HTR-8/SVneo (cell line): ENCODE results near the gene AXIN1.
A peak's percentile ranks its signal among the peaks of the same experiment; 100 is the strongest.
"Not testable (repeated sequence)": the region's sequence is repeated elsewhere in the genome, so short reads cannot be mapped to it uniquely, and the experiment has no call there.

ENCODE experiments used
- DNase-seq: peaks from one replicate; pipeline ENCODE4 v3.0.0; 2011; ENCODE audit warnings: low spot score, mixed read lengths; ENCODE audit not compliant: insufficient read length
- FAIRE-seq: peaks from 2 replicates; lab custom pipeline; 2011; peaks lifted over from hg19 to GRCh38; lab: Jason Lieb, UNC

AXIN1 gene

GRCh38 chr16:356741-357140 is 4.2 kb upstream of the AXIN1 start:
- no peak for FAIRE-seq
- DNase-seq = no peak

DNA sequence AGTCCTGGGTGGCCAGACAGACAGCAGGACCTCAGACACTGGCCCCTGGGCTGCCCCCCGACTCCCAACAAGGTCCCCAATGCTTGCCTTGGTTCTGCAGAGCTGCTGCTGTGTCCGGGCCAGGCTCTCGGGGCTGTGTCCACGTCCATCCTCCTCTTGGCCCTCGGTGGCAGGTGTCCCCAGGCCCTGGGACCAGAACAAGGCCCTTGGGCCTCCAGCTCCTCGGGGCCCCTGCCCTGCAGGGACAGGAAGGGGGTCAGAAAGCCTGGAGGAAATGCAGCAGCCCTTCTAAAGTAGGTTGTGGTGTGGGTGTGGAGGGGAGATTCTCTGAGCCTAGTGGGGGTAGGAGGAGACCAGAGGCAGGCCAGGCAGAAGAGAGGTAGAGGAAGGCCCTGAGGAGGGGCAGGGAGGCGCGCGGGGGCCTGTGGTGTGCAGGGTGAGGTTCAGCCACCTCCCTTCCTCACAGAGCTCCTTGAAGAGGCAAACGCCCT is 2.5 kb upstream of the AXIN1 start:
- FAIRE-seq (no peak), DNase-seq (no peak)

DNA sequence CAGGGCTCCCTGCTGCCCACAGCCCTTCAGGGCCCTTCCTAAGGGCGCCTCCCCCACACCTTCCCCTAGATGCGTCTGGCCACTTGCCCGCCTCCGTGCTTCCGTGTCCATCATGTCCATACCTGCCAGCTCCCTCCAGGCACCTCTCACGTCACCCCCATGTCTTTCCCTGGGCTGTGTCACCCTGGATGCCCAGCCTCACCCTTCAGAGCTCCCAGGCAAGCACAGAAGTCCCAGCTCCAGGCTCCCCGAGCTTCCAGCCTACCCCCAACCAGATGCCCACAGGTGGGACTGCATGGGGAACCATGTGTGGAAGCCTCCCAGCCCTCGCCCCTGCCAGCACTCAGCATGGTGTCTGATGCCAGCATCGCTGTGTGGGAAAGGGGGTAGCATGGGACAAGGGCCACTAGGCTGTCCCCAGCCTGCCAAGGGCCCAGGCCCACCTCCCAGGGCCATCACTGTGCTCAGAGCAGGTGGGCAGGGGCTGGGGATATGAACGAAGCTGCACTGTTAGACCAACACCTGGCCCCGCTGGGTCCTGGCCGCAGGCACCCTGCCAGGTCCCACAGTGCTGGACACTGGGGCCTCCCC is 1.9 kb upstream of the AXIN1 start:
- FAIRE-seq = no peak

DNA sequence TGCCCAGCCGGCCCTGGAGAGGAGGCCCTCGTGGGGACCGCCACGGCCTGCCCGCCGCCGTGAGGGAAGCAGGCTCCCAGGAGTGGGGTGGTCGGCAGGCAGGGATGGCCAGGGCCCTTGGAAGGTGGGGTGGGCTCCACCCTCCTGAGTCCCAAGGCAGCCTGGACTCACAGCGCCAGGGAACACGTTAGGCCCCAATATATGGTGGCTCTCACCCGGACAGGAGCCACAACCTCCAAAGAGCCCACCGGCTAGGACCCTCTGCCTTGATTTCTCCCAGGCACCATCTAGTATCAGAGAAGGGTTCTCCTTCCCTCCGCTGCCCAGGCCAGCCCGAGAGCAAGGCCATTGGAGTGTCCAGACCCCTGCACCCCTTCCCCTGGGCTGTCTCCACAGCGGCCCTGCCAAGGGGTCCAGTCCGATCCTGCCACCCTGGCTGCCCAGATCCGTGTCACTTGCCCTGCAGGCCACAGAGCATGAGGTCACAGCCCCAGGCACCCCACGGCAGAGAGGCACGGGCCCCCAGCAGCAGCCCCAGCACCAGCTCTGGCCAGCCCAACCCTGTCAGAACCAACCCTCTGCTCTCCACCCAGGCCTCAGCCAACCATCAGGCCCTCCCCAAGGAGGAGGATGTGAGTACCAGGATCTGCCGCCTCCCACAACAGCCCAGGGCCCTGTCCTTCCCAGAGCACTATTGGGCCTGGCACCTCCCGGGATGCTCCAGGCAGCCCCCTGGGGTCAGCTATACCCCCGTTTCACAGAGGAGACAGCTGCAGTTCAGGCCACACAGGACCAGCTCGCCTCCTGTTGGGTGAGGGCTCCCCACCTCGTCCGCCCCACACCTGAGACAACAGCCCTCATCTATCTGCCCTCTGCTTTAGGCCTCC is 1.1 kb upstream of the AXIN1 start:
- DNase-seq = no peak
- FAIRE-seq = peak; percentile 13

More for the DNA sequence above, 1.9 kb upstream of the AXIN1 start:
- no peak for DNase-seq

- no peak for FAIRE-seq
- DNase-seq = no peak
Measured at GRCh38 chr16:351804-352520, 561 bp downstream of the AXIN1 start.

DNA sequence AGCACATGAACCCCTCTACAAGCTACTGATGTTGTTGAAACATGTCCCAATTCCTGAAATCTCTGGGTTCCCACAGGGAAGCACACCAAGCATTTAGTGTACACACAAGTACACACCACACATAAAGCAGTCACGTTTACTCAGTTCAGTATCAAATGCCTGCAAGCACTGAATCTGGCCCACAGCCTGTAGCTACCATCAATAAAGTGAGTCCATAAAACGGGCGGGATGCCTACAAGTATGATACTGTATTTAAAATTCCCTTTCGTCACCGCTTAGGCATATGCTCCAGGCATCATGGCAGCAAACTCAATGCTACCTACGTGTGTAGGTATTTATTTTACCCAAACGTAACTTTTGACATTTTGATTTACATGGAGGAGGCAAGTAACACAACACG is 2.3 kb downstream of the AXIN1 start:
- peak; percentile 65 for FAIRE-seq

GRCh38 chr16:349211-349610 is 3.3 kb downstream of the AXIN1 start:
- no peak for FAIRE-seq
- no peak for DNase-seq

More for the DNA sequence above, 2.3 kb downstream of the AXIN1 start:
- DNase-seq = no peak

DNA sequence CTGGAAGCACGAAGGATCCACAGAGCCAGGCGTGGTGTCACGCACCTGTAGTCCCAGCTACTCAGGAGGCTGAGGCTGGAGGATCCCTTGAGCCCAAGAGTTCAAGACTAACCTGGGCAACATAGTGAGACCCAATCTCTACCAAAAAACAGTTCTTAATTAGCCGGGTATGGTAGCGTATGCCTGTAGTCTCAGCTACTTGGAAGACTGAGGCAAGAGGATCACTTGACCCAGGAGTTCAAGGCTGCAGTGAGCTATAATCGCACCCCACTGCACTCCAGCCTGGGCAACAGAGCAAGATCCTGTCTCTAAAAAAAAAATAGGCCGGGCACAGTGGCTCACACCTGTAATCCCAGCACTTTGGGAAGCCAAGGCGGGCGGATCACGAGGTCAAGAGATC is 4.0 kb downstream of the AXIN1 start:
- not testable (repeated sequence) for DNase-seq, FAIRE-seq

- FAIRE-seq = no peak
- no peak for DNase-seq
Measured at GRCh38 chr16:347203-347602, 5.3 kb downstream of the AXIN1 start.

- DNase-seq = peak; percentile 54
Measured at GRCh38 chr16:346587-346986, 5.9 kb downstream of the AXIN1 start.

DNA sequence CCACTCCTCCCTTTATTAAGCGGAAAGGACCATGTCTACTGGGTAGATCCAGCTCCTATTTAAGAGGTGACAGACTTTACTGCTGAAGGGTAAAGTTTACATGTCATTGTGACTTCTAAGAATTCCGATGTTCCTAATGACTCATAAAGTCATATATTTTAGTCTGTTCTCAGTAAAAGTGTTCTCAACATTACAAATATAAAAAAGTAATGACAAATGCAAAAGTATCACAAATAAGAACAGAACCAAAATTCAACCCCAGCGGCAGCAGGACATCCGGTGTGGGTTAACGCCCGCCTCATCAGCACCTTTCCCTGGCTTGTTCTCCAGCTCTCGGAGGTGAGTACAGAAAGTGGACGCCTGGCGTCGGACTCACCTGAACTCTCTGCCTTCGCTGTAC is 6.8 kb downstream of the AXIN1 start:
- FAIRE-seq = no peak
- DNase-seq = no peak

More at GRCh38 chr16:346587-346986, 5.9 kb downstream of the AXIN1 start:
- peak; percentile 54 for FAIRE-seq

GRCh38 chr16:342455-343213 is 9.9 kb downstream of the AXIN1 start:
- no peak for DNase-seq

GRCh38 chr16:341974-342336 is 10.6 kb downstream of the AXIN1 start:
- not testable (repeated sequence) for DNase-seq, FAIRE-seq

More at GRCh38 chr16:342455-343213, 9.9 kb downstream of the AXIN1 start:
- FAIRE-seq = no peak

GRCh38 chr16:341095-341973 is 11.2 kb downstream of the AXIN1 start:
- not testable (repeated sequence) for FAIRE-seq, DNase-seq

GRCh38 chr16:340370-341091 is 12.0 kb downstream of the AXIN1 start:
- DNase-seq (no peak), FAIRE-seq (no peak)

GRCh38 chr16:339680-340079 is 12.8 kb downstream of the AXIN1 start:
- no peak for FAIRE-seq
- DNase-seq = no peak

DNA sequence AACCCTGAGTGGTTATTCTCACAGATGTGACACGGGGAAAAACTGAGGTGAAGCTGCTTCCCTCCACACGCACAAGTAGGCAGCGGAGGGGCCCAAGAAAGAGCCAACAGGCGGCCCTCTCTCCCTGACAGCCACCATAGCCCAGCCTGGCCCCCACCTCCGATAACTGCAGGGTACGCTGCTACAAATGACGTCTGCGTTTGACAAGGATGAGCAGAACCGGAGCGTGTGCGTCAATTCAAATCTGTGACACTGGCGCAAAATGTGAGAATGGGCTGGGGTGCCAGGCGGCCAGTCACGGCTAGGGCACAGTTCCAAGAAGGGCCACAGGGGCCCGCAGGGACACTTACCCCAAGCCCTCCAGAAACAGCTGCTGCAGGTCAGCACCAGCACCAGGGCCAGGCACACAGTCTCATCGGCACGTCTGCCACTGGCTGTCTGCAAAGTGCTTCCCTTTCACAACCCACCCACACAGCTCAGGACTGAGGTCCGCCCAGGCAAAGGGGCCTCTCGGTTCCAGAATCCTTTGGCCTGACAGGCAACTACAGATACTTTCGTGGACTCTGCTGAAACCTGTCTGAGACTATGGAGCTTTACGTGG is 14.4 kb downstream of the AXIN1 start:
- DNase-seq (no peak), FAIRE-seq (no peak)

GRCh38 chr16:337437-337836 is 15.1 kb downstream of the AXIN1 start:
- DNase-seq (no peak), FAIRE-seq (no peak)
